GM23338 (cell line): ENCODE results near the gene LPIN1. TPM values are rescaled to one million over a fixed set of nuclear protein-coding genes. Genes with fewer than 3 reads are reported as not detected.

Experiments
- ATAC-seq: fragments of 200-7000 bp; cut with Tn5 transposase; 3 replicates; pipeline ENCODE4 v1.9.1; 2020
- DNase-seq: peaks from one replicate; pipeline ENCODE4 v3.0.0-alpha.2; 2015; ENCODE audit warnings: low spot score
- H2AFZ ChIP-seq: fragments of 200-600 bp; sonication (generic); 2 replicates; pipeline ENCODE4 v1.8.0; 2016; ENCODE audit warnings: antibody characterized with exemption, mild to moderate bottlenecking, moderate library complexity
- H3F3A ChIP-seq: fragments of 200-600 bp; sonication (generic); replicated peaks from 2 replicates; pipeline ENCODE4 v1.8.0; 2017; ENCODE audit warnings: antibody characterized with exemption, mixed run types, low read depth
- H3K27ac ChIP-seq: fragments of 200-600 bp; sonication (generic); 2 replicates; pipeline ENCODE4 v1.6.1; 2016; ENCODE audit warnings: low read depth
- H3K27me3 ChIP-seq: fragments of 200-600 bp; sonication (generic); 2 replicates; pipeline ENCODE4 v1.8.0; 2016; ENCODE audit warnings: mild to moderate bottlenecking, mixed run types, moderate library complexity; ENCODE audit not compliant: insufficient read depth
- H3K36me3 ChIP-seq: fragments of 200-600 bp; sonication (generic); 2 replicates; pipeline ENCODE4 v1.8.0; 2016; ENCODE audit warnings: mild to moderate bottlenecking; ENCODE audit not compliant: insufficient read depth
- H3K4me1 ChIP-seq: fragments of 200-600 bp; sonication (generic); 2 replicates; pipeline ENCODE4 v1.8.0; 2016; ENCODE audit warnings: mild to moderate bottlenecking, moderate library complexity; ENCODE audit not compliant: insufficient read depth
- H3K4me2 ChIP-seq: fragments of 200-600 bp; sonication (generic); 2 replicates; pipeline ENCODE4 v1.7.1; 2017; ENCODE audit warnings: mixed run types
- H3K4me3 ChIP-seq: fragments of 200-600 bp; sonication (generic); 2 replicates; pipeline ENCODE4 v1.6.1; 2016; ENCODE audit warnings: mixed run types
- H3K79me2 ChIP-seq: fragments of 200-600 bp; sonication (generic); replicated peaks from 2 replicates; pipeline ENCODE4 v1.8.0; 2017; ENCODE audit warnings: mild to moderate bottlenecking; ENCODE audit not compliant: insufficient read depth
- H3K9me2 ChIP-seq: fragments of 200-600 bp; sonication (generic); 2 replicates; pipeline ENCODE4 v1.8.0; 2017; ENCODE audit not compliant: insufficient read depth
- H4K20me1 ChIP-seq: fragments of 200-600 bp; sonication (generic); replicated peaks from 2 replicates; pipeline ENCODE4 v1.8.0; 2017; ENCODE audit warnings: mild to moderate bottlenecking; ENCODE audit not compliant: insufficient read depth
- H3K27ac Mint-ChIP-seq: 2 replicates; pipeline ENCODE4 v1.8.0; 2020; ENCODE audit warnings: inconsistent platforms, mild to moderate bottlenecking, moderate library complexity, mixed read lengths
- H3K27me3 Mint-ChIP-seq: 3 replicates; pipeline ENCODE4 v1.8.0; 2022; ENCODE audit warnings: low read depth, mild to moderate bottlenecking, moderate library complexity, mixed read lengths, inconsistent platforms; ENCODE audit not compliant: insufficient read depth, poor library complexity
- H3K36me3 Mint-ChIP-seq: 3 replicates; pipeline ENCODE4 v1.8.0; 2021; ENCODE audit warnings: low read depth, mild to moderate bottlenecking, inconsistent platforms, moderate library complexity, mixed read lengths
- H3K4me1 Mint-ChIP-seq: 3 replicates; pipeline ENCODE4 v1.8.0; 2020; ENCODE audit warnings: mild to moderate bottlenecking, inconsistent platforms, mixed read lengths
- H3K4me3 Mint-ChIP-seq: 3 replicates; pipeline ENCODE4 v1.8.0; 2021; ENCODE audit warnings: moderate library complexity, mild to moderate bottlenecking, inconsistent platforms, mixed read lengths
- H3K9me3 Mint-ChIP-seq: 3 replicates; pipeline ENCODE4 v1.8.0; 2020; ENCODE audit warnings: moderate library complexity, mild to moderate bottlenecking, inconsistent platforms, mixed read lengths
- CREB1 ChIP-seq: fragments of 250-450 bp; sonication (Bioruptor Pico); IDR thresholded peaks from 2 replicates; pipeline ENCODE4 v1.5.0; 2020; ENCODE audit warnings: low read depth, mild to moderate bottlenecking, moderate library complexity
- EZH2 ChIP-seq: fragments of 200-600 bp; sonication (generic); IDR thresholded peaks from one replicate; pipeline ENCODE4 v1.8.0; 2017; ENCODE audit warnings: antibody characterized with exemption, mild to moderate bottlenecking, low read depth; ENCODE audit not compliant: unreplicated experiment
- EZH2phosphoT487 ChIP-seq: fragments of 200-600 bp; sonication (generic); IDR thresholded peaks from one replicate; pipeline ENCODE4 v1.8.1; 2018; ENCODE audit warnings: antibody characterized with exemption; ENCODE audit not compliant: unreplicated experiment
- JUNB ChIP-seq: IDR thresholded peaks from one replicate; pipeline ENCODE4 v1.6.1; 2016; ENCODE audit warnings: antibody characterized with exemption; ENCODE audit not compliant: unreplicated experiment
- NANOG ChIP-seq: IDR thresholded peaks from 2 replicates; pipeline ENCODE4 v1.6.1; 2016; ENCODE audit warnings: antibody characterized with exemption, borderline replicate concordance
- POLR2AphosphoS5 ChIP-seq: IDR thresholded peaks from 2 replicates; pipeline ENCODE4 v1.6.1; 2016; ENCODE audit warnings: antibody characterized with exemption, low read depth
- STAT1 ChIP-seq: IDR thresholded peaks from one replicate; pipeline ENCODE4 v1.6.1; 2016; ENCODE audit warnings: antibody characterized with exemption; ENCODE audit not compliant: unreplicated experiment
- ZNF114 ChIP-seq: fragments of 250-450 bp; sonication (Bioruptor Pico); IDR thresholded peaks from 2 replicates; pipeline ENCODE4 v1.5.0; 2020; ENCODE audit warnings: mild to moderate bottlenecking, moderate library complexity
- ZNF331 ChIP-seq: fragments of 250-450 bp; sonication (Bioruptor Pico); IDR thresholded peaks from 2 replicates; pipeline ENCODE4 v1.5.0; 2020; ENCODE audit warnings: low read depth, mild to moderate bottlenecking, moderate library complexity
- polyA plus RNA-seq: library from polyadenylated mRNA; unstranded; fragments of >200 nt; fragmentation: Nextera tagmentation; extraction: Ambion mirVana; gene quantifications from 2 replicates; pipeline ENCODE4 v1.2.1, GENCODE V29; 2016
- total RNA-seq: library from RNA; depleted of rRNA; stranded (reverse); fragments of >200 nt; shearing (Covaris generic); gene quantifications from 2 replicates; pipeline ENCODE4 v1.2.3, GENCODE V29; 2014
- TF ChIP-seq, protein P1 (sequence below), 2 experiments: fragments of 200-600 bp in 1 of 2; sonication (generic) in 1 of 2; conservative IDR thresholded peaks; 2 replicates each; pipeline versions ENCODE4 v1.5.1 to v1.6.1; 2016 to 2017; ENCODE audit warnings: antibody characterized with exemption in 2 of 2, low read depth in 2 of 2, mild to moderate bottlenecking in 2 of 2, moderate library complexity in 1 of 2
- TF ChIP-seq, protein P2 (sequence below): IDR thresholded peaks from one replicate; pipeline ENCODE4 v1.6.1; 2018; ENCODE audit warnings: antibody characterized with exemption; ENCODE audit not compliant: unreplicated experiment

LPIN1 gene
- total and polyA plus RNA-seq, 2 experiments from 2014 or later: 4.4 to 9.5 TPM

DNA sequence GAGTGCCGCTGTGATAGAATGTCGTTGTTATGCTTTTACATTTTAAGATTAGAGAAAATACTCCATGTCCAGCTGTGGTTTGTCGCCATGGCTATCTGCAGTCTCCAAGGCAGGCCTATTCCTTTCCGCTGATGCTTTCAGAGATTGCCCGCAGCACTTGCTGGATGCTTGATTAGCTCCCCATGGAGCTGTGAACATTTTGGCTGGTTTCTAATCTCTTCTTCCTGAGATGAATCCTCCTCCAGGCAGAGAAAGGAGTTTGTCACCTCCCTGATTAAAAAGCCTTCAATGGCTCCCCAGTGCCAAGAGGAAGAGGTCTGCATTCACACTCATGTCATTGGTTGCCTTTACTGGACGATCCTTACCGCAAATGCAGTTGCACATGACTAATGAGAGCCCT lies 32.6 kb upstream of the LPIN1 start:
- Mint-ChIP-seq H3K27ac (no peak overlapping the region), H3K36me3 (no peaks in the 10 kb centered on the region), H3K4me1 (peaks cover 5% of the 10 kb centered on the region), H3K9me3 (no peaks in the 10 kb centered on the region), H3K27me3 (no peaks in the 10 kb centered on the region), H3K4me3 (no peak overlapping the region)
- Histone ChIP-seq H3F3A (no peaks in the 10 kb centered on the region), H3K79me2 (no peaks in the 10 kb centered on the region), H3K4me2 (no peak overlapping the region), H2AFZ (no peak overlapping the region), H3K27ac (no peak overlapping the region), H4K20me1 (no peaks in the 10 kb centered on the region), H3K36me3 (no peaks in the 10 kb centered on the region), H3K9me2 (no peaks in the 10 kb centered on the region), H3K27me3 (no peaks in the 10 kb centered on the region), H3K4me3 (no peak overlapping the region), H3K4me1 (no peaks in the 10 kb centered on the region)
- ATAC-seq (no peak), DNase-seq (no peak)
- TF ChIP-seq NANOG: no peak
- TF ChIP-seq ZNF114 (CRISPR knock-in tag): no peak
- TF ChIP-seq ZNF331 (CRISPR knock-in tag): no peak
- no peak for TF ChIP-seq POLR2AphosphoS5
- no peak for TF ChIP-seq JUNB
- TF ChIP-seq STAT1: no peak
- TF ChIP-seq, protein P1, sequence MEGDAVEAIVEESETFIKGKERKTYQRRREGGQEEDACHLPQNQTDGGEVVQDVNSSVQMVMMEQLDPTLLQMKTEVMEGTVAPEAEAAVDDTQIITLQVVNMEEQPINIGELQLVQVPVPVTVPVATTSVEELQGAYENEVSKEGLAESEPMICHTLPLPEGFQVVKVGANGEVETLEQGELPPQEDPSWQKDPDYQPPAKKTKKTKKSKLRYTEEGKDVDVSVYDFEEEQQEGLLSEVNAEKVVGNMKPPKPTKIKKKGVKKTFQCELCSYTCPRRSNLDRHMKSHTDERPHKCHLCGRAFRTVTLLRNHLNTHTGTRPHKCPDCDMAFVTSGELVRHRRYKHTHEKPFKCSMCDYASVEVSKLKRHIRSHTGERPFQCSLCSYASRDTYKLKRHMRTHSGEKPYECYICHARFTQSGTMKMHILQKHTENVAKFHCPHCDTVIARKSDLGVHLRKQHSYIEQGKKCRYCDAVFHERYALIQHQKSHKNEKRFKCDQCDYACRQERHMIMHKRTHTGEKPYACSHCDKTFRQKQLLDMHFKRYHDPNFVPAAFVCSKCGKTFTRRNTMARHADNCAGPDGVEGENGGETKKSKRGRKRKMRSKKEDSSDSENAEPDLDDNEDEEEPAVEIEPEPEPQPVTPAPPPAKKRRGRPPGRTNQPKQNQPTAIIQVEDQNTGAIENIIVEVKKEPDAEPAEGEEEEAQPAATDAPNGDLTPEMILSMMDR (conservative IDR thresholded peaks at IDR 0.05; ENCODE audit: low read depth in 2 of 2): no peak
- no peak for TF ChIP-seq EZH2
- TF ChIP-seq CREB1 (CRISPR knock-in tag): no peak

DNA sequence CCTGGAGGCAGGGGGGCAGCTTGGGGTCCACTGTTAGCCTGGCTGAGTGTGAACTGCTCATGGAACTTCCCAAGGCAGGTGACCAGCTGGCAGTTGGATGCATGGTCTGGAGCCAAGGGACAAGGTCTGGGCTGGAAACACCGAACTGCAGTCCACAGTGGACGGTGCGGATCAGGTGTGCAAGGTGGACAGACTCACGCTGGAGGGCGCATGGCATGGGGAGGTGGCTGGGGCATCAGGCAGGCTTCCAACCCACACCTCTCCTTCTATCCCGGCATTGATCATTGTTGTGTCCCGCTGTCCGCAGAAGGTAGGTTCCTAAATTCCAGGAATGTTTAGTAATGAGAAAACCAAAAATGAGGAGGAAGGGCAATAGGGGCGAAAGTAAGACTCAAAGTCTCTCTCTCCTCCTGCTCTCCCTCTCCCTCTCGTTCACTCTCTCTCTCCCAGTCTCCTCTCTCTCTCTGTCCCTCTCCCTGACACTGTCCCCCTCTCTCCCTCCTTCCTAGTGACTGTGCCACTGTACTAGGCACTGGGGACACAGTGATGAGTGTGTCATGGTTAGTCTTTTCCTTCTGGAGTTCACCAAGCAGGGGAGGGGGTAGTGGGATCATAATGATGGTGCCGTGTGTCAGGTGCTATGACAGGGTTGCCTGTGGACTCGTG lies 30.3 kb upstream of the LPIN1 start:
- Histone ChIP-seq H3K4me2 (no peak overlapping the region), H3K27me3 (no peaks in the 10 kb centered on the region), H3K9me2 (no peaks in the 10 kb centered on the region), H3K4me1 (no peaks in the 10 kb centered on the region), H2AFZ (no peak overlapping the region), H4K20me1 (no peaks in the 10 kb centered on the region), H3F3A (no peaks in the 10 kb centered on the region), H3K79me2 (no peaks in the 10 kb centered on the region), H3K36me3 (no peaks in the 10 kb centered on the region), H3K27ac (no peak overlapping the region), H3K4me3 (no peak overlapping the region)
- H3K4me1 Mint-ChIP-seq: peaks cover 5% of the 10 kb centered on the region
- DNase-seq (no peak), ATAC-seq (no peak)
- H3K9me3 Mint-ChIP-seq: no peaks in the 10 kb centered on the region
- no peaks in the 10 kb centered on the region for H3K36me3 Mint-ChIP-seq
- H3K27me3 Mint-ChIP-seq: no peaks in the 10 kb centered on the region
- H3K4me3 Mint-ChIP-seq: no peak overlapping the region
- no peak overlapping the region for H3K27ac Mint-ChIP-seq
- TF ChIP-seq, protein P2, sequence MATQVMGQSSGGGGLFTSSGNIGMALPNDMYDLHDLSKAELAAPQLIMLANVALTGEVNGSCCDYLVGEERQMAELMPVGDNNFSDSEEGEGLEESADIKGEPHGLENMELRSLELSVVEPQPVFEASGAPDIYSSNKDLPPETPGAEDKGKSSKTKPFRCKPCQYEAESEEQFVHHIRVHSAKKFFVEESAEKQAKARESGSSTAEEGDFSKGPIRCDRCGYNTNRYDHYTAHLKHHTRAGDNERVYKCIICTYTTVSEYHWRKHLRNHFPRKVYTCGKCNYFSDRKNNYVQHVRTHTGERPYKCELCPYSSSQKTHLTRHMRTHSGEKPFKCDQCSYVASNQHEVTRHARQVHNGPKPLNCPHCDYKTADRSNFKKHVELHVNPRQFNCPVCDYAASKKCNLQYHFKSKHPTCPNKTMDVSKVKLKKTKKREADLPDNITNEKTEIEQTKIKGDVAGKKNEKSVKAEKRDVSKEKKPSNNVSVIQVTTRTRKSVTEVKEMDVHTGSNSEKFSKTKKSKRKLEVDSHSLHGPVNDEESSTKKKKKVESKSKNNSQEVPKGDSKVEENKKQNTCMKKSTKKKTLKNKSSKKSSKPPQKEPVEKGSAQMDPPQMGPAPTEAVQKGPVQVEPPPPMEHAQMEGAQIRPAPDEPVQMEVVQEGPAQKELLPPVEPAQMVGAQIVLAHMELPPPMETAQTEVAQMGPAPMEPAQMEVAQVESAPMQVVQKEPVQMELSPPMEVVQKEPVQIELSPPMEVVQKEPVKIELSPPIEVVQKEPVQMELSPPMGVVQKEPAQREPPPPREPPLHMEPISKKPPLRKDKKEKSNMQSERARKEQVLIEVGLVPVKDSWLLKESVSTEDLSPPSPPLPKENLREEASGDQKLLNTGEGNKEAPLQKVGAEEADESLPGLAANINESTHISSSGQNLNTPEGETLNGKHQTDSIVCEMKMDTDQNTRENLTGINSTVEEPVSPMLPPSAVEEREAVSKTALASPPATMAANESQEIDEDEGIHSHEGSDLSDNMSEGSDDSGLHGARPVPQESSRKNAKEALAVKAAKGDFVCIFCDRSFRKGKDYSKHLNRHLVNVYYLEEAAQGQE: no peak
- TF ChIP-seq NANOG (no peak), CREB1 (CRISPR knock-in tag) (no peak), ZNF331 (CRISPR knock-in tag) (no peak), EZH2 (no peak), STAT1 (no peak), EZH2phosphoT487 (no peak)
